Uterus (tissue), 4 donors: ENCODE results near the gene IGF1R. TPM values are rescaled to one million over a fixed set of nuclear protein-coding genes. Genes with fewer than 3 reads are reported as not detected.

Source experiments
- DNase-seq, 2 donors: peaks; one replicate each; pipeline ENCODE4 v3.0.0-alpha.2; 2019 to 2020
- H3K27ac ChIP-seq, 2 donors: fragments of 200-600 bp; sonication (generic); 1 replicate in 1 of 2; 2 replicates in 1 of 2; pipeline ENCODE4 v1.5.1; 2016 to 2018
- H3K27me3 ChIP-seq, 2 donors: fragments of 200-600 bp; sonication (generic); one replicate each; pipeline ENCODE4 v1.5.1; 2018 to 2019; ENCODE audit warnings: control low read depth in 1 of 2
- H3K36me3 ChIP-seq, 2 donors: fragments of 200-600 bp; sonication (generic); one replicate each; pipeline ENCODE4 v1.5.1; 2019; ENCODE audit warnings: control low read depth in 1 of 2
- H3K4me1 ChIP-seq, 2 donors: fragments of 200-600 bp; sonication (generic); one replicate each; pipeline ENCODE4 v1.5.1; 2018 to 2019; ENCODE audit warnings: control low read depth in 1 of 2
- H3K4me3 ChIP-seq, 2 donors: fragments of 200-600 bp; sonication (generic); 1 replicate in 1 of 2; 2 replicates in 1 of 2; pipeline ENCODE4 v1.5.1; 2018 to 2019; ENCODE audit warnings: mild to moderate bottlenecking in 1 of 2
- H3K9me3 ChIP-seq, 2 donors: fragments of 200-600 bp; sonication (generic); one replicate each; pipeline ENCODE4 v1.5.1; 2019; ENCODE audit warnings: control low read depth in 1 of 2
- POLR2A ChIP-seq, 2 donors: fragments of 450-650 bp; IDR thresholded peaks; one replicate each; pipeline ENCODE4 v1.6.1; 2016; ENCODE audit warnings: antibody characterized with exemption in 2 of 2, mild to moderate bottlenecking in 1 of 2, moderate library complexity in 1 of 2
- intact Hi-C: fragments of 100-400 bp; cut with DNase I; formaldehyde crosslinking; loops from one replicate; pipeline ENCODE4 v1.15.1; 2023; ENCODE audit warnings: low total_unique reads
- total RNA-seq, 4 donors: library from RNA; depleted of rRNA in 3 of 4; stranded (reverse); fragments of >200 nt in 3 of 4; gene quantifications; one replicate each; pipeline versions ENCODE4 v1.1.0 to v1.2.4, GENCODE V29; 2014 to 2023
- TF ChIP-seq, protein P1 (sequence below), 4 experiments: fragments of 200-600 bp in 2 of 4; fragments of 450-650 bp in 2 of 4; sonication (generic) in 2 of 4; IDR thresholded peaks; one replicate each; pipeline ENCODE4 v1.5.1; 2016 to 2019; ENCODE audit warnings: antibody characterized with exemption in 4 of 4, mild to moderate bottlenecking in 2 of 4, moderate library complexity in 1 of 4
- donor health status: DM: yes; HTN: yes; CAD: no.

Gene IGF1R
- total RNA-seq, 4 donors from 2014 or later = 30.0 to 95.2 (median 57.5) TPM

DNA sequence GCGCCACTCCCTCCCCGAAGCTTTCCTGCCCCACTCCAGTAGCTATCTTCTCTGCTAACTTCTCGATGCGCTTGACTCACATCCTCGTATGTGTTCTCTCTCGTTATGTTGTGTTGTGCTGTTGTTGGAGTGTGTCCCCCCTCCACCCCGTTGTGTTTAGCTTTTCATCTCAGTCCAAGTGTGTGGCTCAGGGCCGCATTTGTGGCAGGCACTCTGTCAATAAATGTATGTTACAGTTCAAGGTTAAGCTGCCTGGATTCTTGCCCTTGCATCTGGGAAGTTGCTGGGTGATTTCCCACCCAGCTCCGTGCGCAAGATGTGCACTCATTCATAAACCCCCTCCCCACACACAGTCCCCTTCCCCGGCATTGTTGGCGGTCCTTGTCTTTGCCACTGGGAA lies 287.4 kb downstream of the IGF1R start:
- Histone ChIP-seq H3K4me1 (no peaks in the 10 kb centered on the region), H3K4me3 (no peak overlapping the region), H3K9me3 (no peaks in the 10 kb centered on the region), H3K36me3 (no peaks in the 10 kb centered on the region), H3K27ac (no peak overlapping the region), H3K27me3 (no peaks in the 10 kb centered on the region)
- no peak for DNase-seq
- intact Hi-C loops = no loop called here
- TF ChIP-seq POLR2A (IDR thresholded peaks at IDR 0.05) = no peak
- TF ChIP-seq, protein P1, sequence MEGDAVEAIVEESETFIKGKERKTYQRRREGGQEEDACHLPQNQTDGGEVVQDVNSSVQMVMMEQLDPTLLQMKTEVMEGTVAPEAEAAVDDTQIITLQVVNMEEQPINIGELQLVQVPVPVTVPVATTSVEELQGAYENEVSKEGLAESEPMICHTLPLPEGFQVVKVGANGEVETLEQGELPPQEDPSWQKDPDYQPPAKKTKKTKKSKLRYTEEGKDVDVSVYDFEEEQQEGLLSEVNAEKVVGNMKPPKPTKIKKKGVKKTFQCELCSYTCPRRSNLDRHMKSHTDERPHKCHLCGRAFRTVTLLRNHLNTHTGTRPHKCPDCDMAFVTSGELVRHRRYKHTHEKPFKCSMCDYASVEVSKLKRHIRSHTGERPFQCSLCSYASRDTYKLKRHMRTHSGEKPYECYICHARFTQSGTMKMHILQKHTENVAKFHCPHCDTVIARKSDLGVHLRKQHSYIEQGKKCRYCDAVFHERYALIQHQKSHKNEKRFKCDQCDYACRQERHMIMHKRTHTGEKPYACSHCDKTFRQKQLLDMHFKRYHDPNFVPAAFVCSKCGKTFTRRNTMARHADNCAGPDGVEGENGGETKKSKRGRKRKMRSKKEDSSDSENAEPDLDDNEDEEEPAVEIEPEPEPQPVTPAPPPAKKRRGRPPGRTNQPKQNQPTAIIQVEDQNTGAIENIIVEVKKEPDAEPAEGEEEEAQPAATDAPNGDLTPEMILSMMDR (IDR thresholded peaks at IDR 0.05) = no peak

DNA sequence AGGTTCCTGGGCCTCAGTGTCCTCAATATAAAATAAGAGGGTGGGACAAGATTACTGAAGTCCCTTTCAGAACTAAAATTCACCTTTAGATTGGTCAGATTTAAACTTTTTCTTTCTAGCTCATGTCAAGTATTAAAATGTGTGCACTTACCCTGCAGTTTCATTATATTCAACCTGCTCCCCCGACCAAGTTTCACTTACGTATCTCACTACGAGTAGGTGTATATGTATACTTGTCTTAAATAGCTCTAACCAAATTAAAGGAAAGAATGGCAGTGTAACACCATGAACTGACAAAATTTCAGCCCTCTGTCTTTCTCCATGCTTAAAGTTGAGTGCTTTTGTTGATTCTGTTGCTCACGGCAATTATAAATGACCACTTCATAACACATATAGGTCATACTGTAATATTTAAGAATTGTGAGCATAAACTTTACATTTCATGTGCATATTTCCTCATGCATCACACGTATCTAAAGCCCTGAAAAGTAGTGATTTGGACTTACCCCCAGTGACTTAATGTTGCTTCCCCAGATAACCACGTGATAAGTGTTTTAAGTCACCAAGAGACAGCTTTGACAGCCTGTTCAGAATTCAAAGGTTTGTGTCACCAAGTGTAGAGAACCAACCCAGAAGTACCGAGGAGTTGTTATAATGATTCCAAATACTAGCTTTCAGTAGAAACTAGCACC lies 289.2 kb downstream of the IGF1R start:
- no peak for DNase-seq
- TF ChIP-seq, protein P1 (IDR thresholded peaks at IDR 0.05) = no peak
- no peak for TF ChIP-seq POLR2A (IDR thresholded peaks at IDR 0.05)
- Histone ChIP-seq H3K27me3 (no peaks in the 10 kb centered on the region), H3K4me1 (no peaks in the 10 kb centered on the region), H3K4me3 (no peak overlapping the region), H3K9me3 (no peaks in the 10 kb centered on the region), H3K36me3 (no peaks in the 10 kb centered on the region), H3K27ac (no peak overlapping the region)
- intact Hi-C loops = no loop called here

DNA sequence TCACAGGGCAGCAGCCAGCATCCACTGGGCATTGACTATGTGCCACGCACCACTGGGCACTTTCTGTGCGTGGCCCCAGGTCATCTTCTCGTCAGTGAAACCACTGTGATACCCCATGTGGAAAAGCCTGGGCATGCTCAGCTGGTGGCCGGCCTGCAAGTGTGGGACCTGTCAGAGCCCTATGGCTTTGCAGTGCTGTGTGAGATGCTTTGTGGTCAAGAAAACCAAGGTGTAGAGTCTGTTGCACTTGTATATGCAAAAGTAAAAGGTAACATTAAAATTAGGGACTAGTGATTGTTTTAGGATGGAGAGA lies 289.7 kb downstream of the IGF1R start:
- TF ChIP-seq POLR2A (IDR thresholded peaks at IDR 0.05) = no peak
- TF ChIP-seq, protein P1 (IDR thresholded peaks at IDR 0.05) = no peak
- H3K4me3 ChIP-seq = no peak overlapping the region
- no peak for DNase-seq
- H3K27ac ChIP-seq = no peak overlapping the region
- no peaks in the 10 kb centered on the region for H3K4me1 ChIP-seq
- H3K27me3 ChIP-seq = no peaks in the 10 kb centered on the region
- intact Hi-C loops = no loop called here
- no peaks in the 10 kb centered on the region for H3K36me3 ChIP-seq
- no peaks in the 10 kb centered on the region for H3K9me3 ChIP-seq

DNA sequence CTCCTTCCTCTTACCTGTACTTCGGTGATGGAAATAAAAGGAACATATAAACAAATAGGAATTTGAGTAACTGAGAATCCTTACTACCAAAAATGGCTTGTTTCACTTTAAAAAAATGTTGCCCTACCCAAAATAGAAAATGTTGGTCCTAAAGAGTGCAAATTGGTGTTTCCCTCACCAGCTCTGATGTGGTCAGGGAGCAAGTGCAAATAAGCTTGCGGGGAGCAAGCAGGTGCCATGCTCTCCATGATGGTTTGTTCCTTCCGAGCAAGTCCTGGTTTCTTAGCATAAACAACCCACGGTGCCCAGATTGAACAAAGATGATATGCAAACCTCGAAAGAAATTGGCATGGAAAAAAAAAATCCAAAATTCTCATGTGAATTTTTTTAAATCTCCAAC lies 290.5 kb downstream of the IGF1R start:
- no peak overlapping the region for H3K27ac ChIP-seq
- no peak for DNase-seq
- intact Hi-C loops = no loop called here
- no peaks in the 10 kb centered on the region for H3K4me1 ChIP-seq
- no peaks in the 10 kb centered on the region for H3K36me3 ChIP-seq
- no peaks in the 10 kb centered on the region for H3K27me3 ChIP-seq
- TF ChIP-seq POLR2A (IDR thresholded peaks at IDR 0.05) = no peak
- TF ChIP-seq, protein P1 (IDR thresholded peaks at IDR 0.05) = no peak
- no peak overlapping the region for H3K4me3 ChIP-seq
- no peaks in the 10 kb centered on the region for H3K9me3 ChIP-seq

DNA sequence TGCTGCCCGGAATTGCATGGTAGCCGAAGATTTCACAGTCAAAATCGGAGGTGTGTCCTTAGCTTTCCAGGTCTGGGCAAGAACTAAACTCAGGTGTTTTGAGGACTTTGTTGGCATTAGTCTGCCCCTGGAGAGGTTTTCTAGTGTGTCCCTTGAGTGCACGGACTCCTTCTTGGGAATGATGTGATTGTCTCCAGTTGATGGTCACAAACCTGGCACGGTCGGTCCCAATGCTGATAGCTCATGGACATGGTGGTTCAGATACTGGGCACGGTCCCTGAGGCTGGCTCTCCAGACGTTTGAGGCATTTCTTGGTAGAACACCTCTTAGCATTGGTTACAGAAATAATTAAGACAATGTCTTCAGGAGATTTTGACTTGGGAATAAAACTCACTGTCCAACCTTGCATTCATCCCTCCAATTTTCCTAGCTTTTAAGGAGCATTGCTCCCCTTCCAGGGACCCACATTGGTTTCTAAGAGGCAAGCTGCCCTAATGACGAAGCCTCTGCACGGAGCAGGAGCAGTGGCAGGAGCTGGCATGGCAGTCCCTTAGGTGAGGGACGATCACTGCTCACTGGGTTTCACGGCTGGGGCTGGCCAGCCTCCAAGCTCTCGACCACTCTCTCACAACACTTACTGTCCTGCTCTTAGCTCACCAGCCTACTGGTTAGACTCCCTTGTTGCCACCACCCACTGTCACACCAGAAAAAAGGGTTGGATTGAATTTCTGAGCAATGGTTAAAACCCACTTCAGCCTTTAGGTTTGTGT lies 291.2 kb downstream of the IGF1R start:
- H3K27me3 ChIP-seq = no peaks in the 10 kb centered on the region
- DNase-seq = no peak
- TF ChIP-seq POLR2A (IDR thresholded peaks at IDR 0.05) = no peak
- TF ChIP-seq, protein P1 (IDR thresholded peaks at IDR 0.05) = no peak
- no peaks in the 10 kb centered on the region for H3K4me1 ChIP-seq
- H3K9me3 ChIP-seq = no peaks in the 10 kb centered on the region
- no peak overlapping the region for H3K27ac ChIP-seq
- no peak overlapping the region for H3K4me3 ChIP-seq
- intact Hi-C loops = no loop called here
- H3K36me3 ChIP-seq = no peaks in the 10 kb centered on the region
